ENCODE data around the gene LRRC9.

The LRRC9 gene

GRCh38 chr14:60085693-60086092 is 165.7 kb downstream of the LRRC9 start:
- H3K36me3 ChIP-seq (ENCODE audit: control insufficient read depth, insufficient read depth, low read length), result no peaks in the 10 kb centered on the region
- H3K4me1 ChIP-seq (ENCODE audit: control insufficient read depth, insufficient read depth, low read length), result no peaks in the 10 kb centered on the region
- no peak overlapping the region for H3K9ac ChIP-seq (ENCODE audit: low read length)
- H3K9me3 ChIP-seq (ENCODE audit: control insufficient read depth, low read length), result no peaks in the 10 kb centered on the region
- H3K4me3 ChIP-seq (ENCODE audit: low read length), result no peak overlapping the region
- no peaks in the 10 kb centered on the region for H3K27me3 ChIP-seq (ENCODE audit: control insufficient read depth, insufficient read depth, low read length)

- Histone ChIP-seq H3K9me3 (ENCODE audit: control insufficient read depth, low read length) (no peaks in the 10 kb centered on the region), H3K4me3 (ENCODE audit: low read length) (no peak overlapping the region), H3K4me1 (ENCODE audit: control insufficient read depth, insufficient read depth, low read length) (no peaks in the 10 kb centered on the region), H3K36me3 (ENCODE audit: control insufficient read depth, insufficient read depth, low read length) (no peaks in the 10 kb centered on the region), H3K9ac (ENCODE audit: low read length) (no peak overlapping the region), H3K27me3 (ENCODE audit: control insufficient read depth, insufficient read depth, low read length) (no peaks in the 10 kb centered on the region)
Measured at GRCh38 chr14:60087668-60088067, 167.7 kb downstream of the LRRC9 start.

- H3K4me3 ChIP-seq (ENCODE audit: low read length), result no peak overlapping the region
- no peaks in the 10 kb centered on the region for H3K4me1 ChIP-seq (ENCODE audit: control insufficient read depth, insufficient read depth, low read length)
- H3K27me3 ChIP-seq (ENCODE audit: control insufficient read depth, insufficient read depth, low read length), result no peaks in the 10 kb centered on the region
- no peaks in the 10 kb centered on the region for H3K9me3 ChIP-seq (ENCODE audit: control insufficient read depth, low read length)
- no peak overlapping the region for H3K9ac ChIP-seq (ENCODE audit: low read length)
- H3K36me3 ChIP-seq (ENCODE audit: control insufficient read depth, insufficient read depth, low read length), result no peaks in the 10 kb centered on the region
Measured at GRCh38 chr14:60089221-60089620, 169.3 kb downstream of the LRRC9 start.

- H3K4me3 ChIP-seq (ENCODE audit: low read length), result peak overlapping the region; percentile 91
- H3K9ac ChIP-seq (ENCODE audit: low read length), result peak overlapping the region; percentile 84
- no peaks in the 10 kb centered on the region for H3K36me3 ChIP-seq (ENCODE audit: control insufficient read depth, insufficient read depth, low read length)
- H3K27me3 ChIP-seq (ENCODE audit: control insufficient read depth, insufficient read depth, low read length), result no peaks in the 10 kb centered on the region
- H3K9me3 ChIP-seq (ENCODE audit: control insufficient read depth, low read length), result no peaks in the 10 kb centered on the region
- H3K4me1 ChIP-seq (ENCODE audit: control insufficient read depth, insufficient read depth, low read length), result no peaks in the 10 kb centered on the region
Measured at GRCh38 chr14:60090864-60091519, 171.0 kb downstream of the LRRC9 start.

GRCh38 chr14:60091550-60092525 is 171.9 kb downstream of the LRRC9 start, which contains the start of gene PCNX4:
Gene PCNX4, plus strand, starts transcription at chr14:60091923. Its CDS starts 15,716 bp downstream, at chr14:60107639.
- H3K36me3 ChIP-seq (ENCODE audit: control insufficient read depth, insufficient read depth, low read length), result no peaks in the 10 kb centered on the region
- no peaks in the 10 kb centered on the region for H3K9me3 ChIP-seq (ENCODE audit: control insufficient read depth, low read length)
- H3K9ac ChIP-seq (ENCODE audit: low read length), result peak within 1 kb of the TSS; percentile 84
- peak within 1 kb of the TSS; percentile 91 for H3K4me3 ChIP-seq (ENCODE audit: low read length)
- H3K4me1 ChIP-seq (ENCODE audit: control insufficient read depth, insufficient read depth, low read length), result no peaks in the 10 kb centered on the region
- no peaks in the 10 kb centered on the region for H3K27me3 ChIP-seq (ENCODE audit: control insufficient read depth, insufficient read depth, low read length)

GRCh38 chr14:60092526-60092920 is 172.6 kb downstream of the LRRC9 start:
- no peaks in the 10 kb centered on the region for H3K27me3 ChIP-seq (ENCODE audit: control insufficient read depth, insufficient read depth, low read length)
- no peaks in the 10 kb centered on the region for H3K36me3 ChIP-seq (ENCODE audit: control insufficient read depth, insufficient read depth, low read length)
- H3K9me3 ChIP-seq (ENCODE audit: control insufficient read depth, low read length), result no peaks in the 10 kb centered on the region
- H3K4me1 ChIP-seq (ENCODE audit: control insufficient read depth, insufficient read depth, low read length), result no peaks in the 10 kb centered on the region
- peak overlapping the region; percentile 84 for H3K9ac ChIP-seq (ENCODE audit: low read length)
- peak overlapping the region; percentile 91 for H3K4me3 ChIP-seq (ENCODE audit: low read length)

- no peaks in the 10 kb centered on the region for H3K36me3 ChIP-seq (ENCODE audit: control insufficient read depth, insufficient read depth, low read length)
- no peaks in the 10 kb centered on the region for H3K27me3 ChIP-seq (ENCODE audit: control insufficient read depth, insufficient read depth, low read length)
- peak overlapping the region; percentile 84 for H3K9ac ChIP-seq (ENCODE audit: low read length)
Measured at GRCh38 chr14:60093080-60093479, 173.1 kb downstream of the LRRC9 start.

GRCh38 chr14:60093606-60094005 is 173.7 kb downstream of the LRRC9 start:
- Histone ChIP-seq H3K4me3 (ENCODE audit: low read length) (no peak overlapping the region), H3K4me1 (ENCODE audit: control insufficient read depth, insufficient read depth, low read length) (no peaks in the 10 kb centered on the region), H3K27me3 (ENCODE audit: control insufficient read depth, insufficient read depth, low read length) (no peaks in the 10 kb centered on the region), H3K9me3 (ENCODE audit: control insufficient read depth, low read length) (no peaks in the 10 kb centered on the region), H3K9ac (ENCODE audit: low read length) (no peak overlapping the region), H3K36me3 (ENCODE audit: control insufficient read depth, insufficient read depth, low read length) (no peaks in the 10 kb centered on the region)

More at GRCh38 chr14:60093080-60093479, 173.1 kb downstream of the LRRC9 start:
- Histone ChIP-seq H3K4me1 (ENCODE audit: control insufficient read depth, insufficient read depth, low read length) (no peaks in the 10 kb centered on the region), H3K4me3 (ENCODE audit: low read length) (peak overlapping the region; percentile 91), H3K9me3 (ENCODE audit: control insufficient read depth, low read length) (no peaks in the 10 kb centered on the region)

GRCh38 chr14:60094306-60094897 is 174.5 kb downstream of the LRRC9 start:
- H3K4me1 ChIP-seq (ENCODE audit: control insufficient read depth, insufficient read depth, low read length), result no peaks in the 10 kb centered on the region
- H3K4me3 ChIP-seq (ENCODE audit: low read length), result no peak overlapping the region
- no peak overlapping the region for H3K9ac ChIP-seq (ENCODE audit: low read length)
- no peaks in the 10 kb centered on the region for H3K27me3 ChIP-seq (ENCODE audit: control insufficient read depth, insufficient read depth, low read length)
- no peaks in the 10 kb centered on the region for H3K36me3 ChIP-seq (ENCODE audit: control insufficient read depth, insufficient read depth, low read length)
- H3K9me3 ChIP-seq (ENCODE audit: control insufficient read depth, low read length), result no peaks in the 10 kb centered on the region

- Histone ChIP-seq H3K9ac (ENCODE audit: low read length) (no peak overlapping the region), H3K4me3 (ENCODE audit: low read length) (no peak overlapping the region), H3K36me3 (ENCODE audit: control insufficient read depth, insufficient read depth, low read length) (no peaks in the 10 kb centered on the region), H3K27me3 (ENCODE audit: control insufficient read depth, insufficient read depth, low read length) (no peaks in the 10 kb centered on the region), H3K9me3 (ENCODE audit: control insufficient read depth, low read length) (no peaks in the 10 kb centered on the region), H3K4me1 (ENCODE audit: control insufficient read depth, insufficient read depth, low read length) (no peaks in the 10 kb centered on the region)
Measured at GRCh38 chr14:60095231-60095630, 175.3 kb downstream of the LRRC9 start.

GRCh38 chr14:60095781-60096450 is 176.0 kb downstream of the LRRC9 start:
- no peaks in the 10 kb centered on the region for H3K9me3 ChIP-seq (ENCODE audit: control insufficient read depth, low read length)
- H3K27me3 ChIP-seq (ENCODE audit: control insufficient read depth, insufficient read depth, low read length), result no peaks in the 10 kb centered on the region
- no peaks in the 10 kb centered on the region for H3K4me1 ChIP-seq (ENCODE audit: control insufficient read depth, insufficient read depth, low read length)
- no peak overlapping the region for H3K4me3 ChIP-seq (ENCODE audit: low read length)
- H3K9ac ChIP-seq (ENCODE audit: low read length), result no peak overlapping the region
- no peaks in the 10 kb centered on the region for H3K36me3 ChIP-seq (ENCODE audit: control insufficient read depth, insufficient read depth, low read length)
